OCI-M1 (cell line): Measurements from ENCODE around the gene ZNF410.
"Not testable (repeated sequence)": the region's sequence is repeated elsewhere in the genome, so short reads cannot be mapped to it uniquely, and the experiment has no call there.

Source experiments
- DNase-seq: peaks from one replicate; lab custom pipeline; 2025; lab: John Stamatoyannopoulos, UW

ZNF410 gene

DNA sequence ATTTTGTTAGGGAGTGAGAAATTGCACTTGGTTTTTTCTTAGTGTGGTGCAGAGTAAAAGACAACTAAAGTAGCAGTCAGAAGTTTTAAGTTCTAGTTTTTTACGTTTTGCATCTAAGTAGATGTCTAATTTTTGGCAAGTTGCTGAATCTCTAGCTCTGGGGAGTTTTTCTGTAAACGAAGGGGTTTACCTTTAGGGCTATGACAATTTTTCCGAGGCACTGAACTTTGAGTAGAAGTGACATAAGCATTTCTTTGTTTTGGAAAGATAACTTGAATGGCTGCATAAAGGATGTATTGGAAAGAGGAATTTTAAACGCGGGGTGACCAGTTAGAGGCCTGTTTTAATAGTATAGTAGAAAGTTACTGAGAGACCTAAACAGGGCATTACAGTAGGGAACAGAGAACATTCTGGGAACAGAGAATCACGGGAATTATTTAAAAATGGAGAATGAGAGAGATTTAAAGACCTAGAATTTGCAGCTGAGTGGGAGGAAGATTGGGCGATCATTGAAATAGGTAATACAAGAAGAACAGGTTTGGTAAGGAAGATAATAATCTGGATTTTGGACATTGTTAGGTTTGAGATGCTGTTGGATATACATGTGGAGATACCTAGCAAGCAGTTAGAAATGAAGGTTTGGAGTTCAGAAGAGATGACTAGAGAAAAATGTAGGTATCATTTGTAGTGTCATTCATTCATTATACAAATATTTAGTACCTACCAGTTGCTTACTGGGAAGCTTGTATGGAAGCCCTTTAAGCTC, 1.2 kb downstream of the ZNF410 start:
- peak; percentile 40 for DNase-seq

DNA sequence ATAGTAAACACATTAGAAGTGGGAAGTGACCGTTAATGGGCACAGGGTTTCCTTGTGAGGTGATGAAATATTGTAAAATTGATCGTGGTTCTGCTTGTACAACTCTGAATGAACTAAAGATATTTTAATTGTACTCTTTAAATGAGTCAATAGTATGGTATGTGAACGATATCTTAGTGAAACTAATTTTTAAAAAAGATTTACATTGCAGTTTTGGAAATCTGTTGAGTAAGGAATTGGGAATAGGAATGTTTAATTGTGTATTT, 1.7 kb downstream of the ZNF410 start:
- DNase-seq, result peak; percentile 53

GRCh38 chr14:73888971-73889370, 2.3 kb downstream of the ZNF410 start:
- no peak for DNase-seq

GRCh38 chr14:73889376-73889775, 2.7 kb downstream of the ZNF410 start:
- DNase-seq, result no peak

DNA sequence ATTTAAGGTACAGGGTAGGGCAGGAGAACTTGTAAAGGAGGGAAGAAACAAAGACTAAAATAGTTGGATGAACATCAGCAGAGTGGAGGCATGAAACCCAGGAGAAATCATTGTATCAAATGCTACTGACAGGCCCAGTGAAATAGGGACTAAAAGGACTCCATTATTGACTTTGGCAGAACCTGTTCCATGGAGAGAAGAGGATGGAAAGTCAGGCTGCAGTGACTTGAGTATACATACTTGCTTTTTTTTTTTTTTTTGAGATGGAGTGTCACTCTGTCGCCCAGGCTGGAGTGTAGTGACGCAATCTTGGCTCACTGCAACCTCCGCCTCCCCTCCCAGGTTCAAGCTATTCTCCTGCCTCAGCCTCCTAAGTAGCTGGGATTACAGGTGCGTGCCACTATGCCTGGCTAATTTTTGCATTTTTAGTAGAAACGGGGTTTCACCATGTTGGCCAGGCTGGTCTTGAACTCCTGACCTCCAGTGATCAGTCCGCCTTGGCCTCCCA, 7.6 kb downstream of the ZNF410 start:
- not testable (repeated sequence) for DNase-seq

DNA sequence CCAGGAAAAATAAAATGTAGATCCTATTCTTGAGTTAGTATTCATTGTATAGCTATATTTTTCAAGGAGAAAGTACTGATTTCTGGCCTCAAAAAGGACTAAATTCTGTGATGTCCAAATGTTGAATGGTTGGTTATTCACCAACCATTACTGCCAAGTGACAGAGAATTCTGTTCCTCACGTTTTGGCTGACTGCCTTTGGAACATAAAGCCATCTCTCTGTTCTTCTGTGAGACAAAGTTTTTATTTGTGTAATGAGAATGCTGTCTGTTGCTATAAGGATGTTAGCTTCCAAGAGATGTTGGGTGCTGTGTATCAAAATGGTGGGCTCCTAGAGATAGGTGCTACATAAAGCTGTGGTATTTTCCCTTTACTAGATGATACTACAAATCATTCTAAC, 9.3 kb downstream of the ZNF410 start:
- DNase-seq, result no peak

DNA sequence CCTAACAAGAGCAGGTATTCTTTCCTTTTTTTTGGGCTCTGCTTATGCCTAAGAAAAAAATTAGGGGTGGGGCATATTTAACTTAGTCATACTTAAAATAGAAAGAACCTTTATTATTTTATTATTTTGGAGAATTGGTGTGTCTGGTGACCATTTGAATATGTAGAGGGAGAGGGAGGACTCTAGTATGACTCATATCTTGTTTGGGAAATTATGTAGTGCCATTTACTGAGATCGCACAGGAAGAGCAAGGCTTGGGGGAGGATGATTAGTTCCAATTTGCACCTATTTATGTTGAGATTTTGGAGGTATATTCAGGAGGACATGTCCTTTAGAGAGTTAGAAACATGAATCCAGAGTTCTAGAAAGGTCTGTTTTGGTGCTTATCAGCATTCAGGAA, 9.9 kb downstream of the ZNF410 start:
- DNase-seq, result no peak

DNA sequence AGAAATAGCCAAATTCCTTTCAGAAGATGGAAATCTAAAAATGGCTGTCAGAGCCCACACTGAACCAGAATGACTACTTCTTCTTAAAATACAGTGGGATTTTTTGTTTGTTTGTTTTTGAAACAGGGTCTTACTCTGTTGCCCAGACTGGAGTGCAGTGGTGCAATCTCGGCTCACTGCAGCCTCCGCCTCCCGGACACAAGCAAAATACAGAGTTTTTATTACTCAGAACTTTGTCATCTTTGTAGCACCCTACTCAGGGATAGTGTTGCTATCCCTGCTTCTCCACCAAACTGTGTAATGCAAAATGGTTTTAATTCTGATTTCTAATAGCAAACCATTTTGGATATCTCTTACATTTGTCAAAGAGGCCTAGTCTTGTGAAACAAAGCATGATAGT, 16.4 kb downstream of the ZNF410 start:
- no peak for DNase-seq

DNA sequence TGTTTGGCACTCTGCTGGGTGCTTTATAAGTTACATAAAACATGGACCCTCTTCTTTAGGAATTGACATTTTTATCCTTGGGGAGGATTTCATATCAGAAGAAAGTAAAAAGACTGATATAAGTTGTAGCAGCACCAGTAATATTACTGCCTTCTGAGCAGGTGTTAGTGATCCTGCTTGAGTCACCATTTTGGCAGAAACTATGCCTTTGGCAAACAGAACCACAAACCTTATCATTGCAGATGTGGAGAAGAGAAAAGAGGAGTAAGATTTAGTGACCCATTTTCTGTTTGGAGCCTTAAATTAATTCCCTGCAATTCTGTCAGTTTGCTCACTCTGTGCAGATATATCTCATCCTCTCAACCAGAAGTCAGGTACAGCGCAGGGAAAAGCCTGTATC, 23.0 kb downstream of the ZNF410 start:
- no peak for DNase-seq

GRCh38 chr14:73913256-73913655, 26.6 kb downstream of the ZNF410 start:
- DNase-seq, result no peak

- DNase-seq, result no peak
Measured at GRCh38 chr14:73916324-73916723, 29.7 kb downstream of the ZNF410 start.

DNA sequence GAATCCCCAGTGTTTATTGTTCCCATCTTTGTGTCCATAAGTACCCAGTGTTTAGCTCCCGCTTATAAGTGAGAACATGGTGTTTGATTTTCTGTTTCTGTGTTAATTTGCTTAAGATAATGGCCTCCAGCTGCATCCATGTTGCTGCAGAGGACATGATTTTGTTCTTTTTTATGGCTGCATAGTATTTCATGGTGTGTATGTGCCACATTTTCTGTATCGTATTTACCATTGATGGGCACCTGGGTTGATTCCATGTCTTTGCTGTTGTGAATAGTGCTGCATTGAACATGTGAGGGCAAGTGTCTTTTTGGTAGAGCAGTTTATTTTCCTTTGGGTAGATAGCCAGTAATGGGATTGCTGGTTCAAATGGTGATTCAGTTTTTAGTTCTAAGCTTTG, 32.8 kb downstream of the ZNF410 start:
- DNase-seq, result not testable (repeated sequence)

GRCh38 chr14:73924337-73924736, 37.7 kb downstream of the ZNF410 start:
- no peak for DNase-seq

GRCh38 chr14:73935666-73936065, 49.0 kb downstream of the ZNF410 start:
- peak; percentile 10 for DNase-seq

- DNase-seq, result no peak
Measured at GRCh38 chr14:73936548-73936947, 49.9 kb downstream of the ZNF410 start.

DNA sequence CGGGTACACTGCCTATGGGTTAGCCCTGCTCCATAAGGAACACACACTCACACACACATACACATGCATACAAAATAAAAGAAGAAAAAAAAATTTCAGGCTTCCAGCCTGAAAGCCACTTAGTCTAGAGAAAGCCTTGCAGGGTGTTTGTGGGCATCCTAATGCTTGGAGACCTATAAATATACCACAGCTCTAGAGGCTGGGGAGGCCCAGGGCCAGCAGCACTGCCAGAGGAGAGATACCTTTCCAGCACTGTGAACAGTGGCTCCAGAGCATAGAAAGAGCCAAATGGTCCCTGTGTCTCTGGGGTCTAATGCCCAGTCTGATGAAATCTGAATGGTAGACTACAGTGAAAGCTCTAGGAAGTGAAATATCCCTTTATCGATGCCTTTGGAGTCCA, 50.4 kb downstream of the ZNF410 start:
- DNase-seq, result no peak

- no peak for DNase-seq
Measured at GRCh38 chr14:73942180-73942579, 55.5 kb downstream of the ZNF410 start.

DNA sequence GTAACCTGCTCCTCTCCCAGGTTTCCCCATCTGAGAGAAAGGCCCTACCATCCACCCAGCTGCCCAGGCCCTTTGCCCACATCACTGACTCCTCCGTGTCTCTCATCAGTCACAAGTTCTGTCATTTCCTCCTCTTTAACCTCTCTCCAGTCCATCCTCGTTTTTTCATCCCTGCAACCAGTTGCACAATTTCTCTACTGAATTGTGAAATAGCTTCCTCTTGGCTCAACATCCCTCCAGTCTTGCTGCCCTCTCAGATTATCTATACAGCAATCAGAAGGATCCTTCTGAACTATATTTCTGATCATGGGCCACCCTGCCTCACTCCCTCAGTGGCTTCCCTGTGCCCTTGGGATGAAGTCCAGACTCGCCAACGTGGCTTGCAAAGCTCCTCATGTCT, 56.4 kb downstream of the ZNF410 start:
- DNase-seq, result peak; percentile 77

DNA sequence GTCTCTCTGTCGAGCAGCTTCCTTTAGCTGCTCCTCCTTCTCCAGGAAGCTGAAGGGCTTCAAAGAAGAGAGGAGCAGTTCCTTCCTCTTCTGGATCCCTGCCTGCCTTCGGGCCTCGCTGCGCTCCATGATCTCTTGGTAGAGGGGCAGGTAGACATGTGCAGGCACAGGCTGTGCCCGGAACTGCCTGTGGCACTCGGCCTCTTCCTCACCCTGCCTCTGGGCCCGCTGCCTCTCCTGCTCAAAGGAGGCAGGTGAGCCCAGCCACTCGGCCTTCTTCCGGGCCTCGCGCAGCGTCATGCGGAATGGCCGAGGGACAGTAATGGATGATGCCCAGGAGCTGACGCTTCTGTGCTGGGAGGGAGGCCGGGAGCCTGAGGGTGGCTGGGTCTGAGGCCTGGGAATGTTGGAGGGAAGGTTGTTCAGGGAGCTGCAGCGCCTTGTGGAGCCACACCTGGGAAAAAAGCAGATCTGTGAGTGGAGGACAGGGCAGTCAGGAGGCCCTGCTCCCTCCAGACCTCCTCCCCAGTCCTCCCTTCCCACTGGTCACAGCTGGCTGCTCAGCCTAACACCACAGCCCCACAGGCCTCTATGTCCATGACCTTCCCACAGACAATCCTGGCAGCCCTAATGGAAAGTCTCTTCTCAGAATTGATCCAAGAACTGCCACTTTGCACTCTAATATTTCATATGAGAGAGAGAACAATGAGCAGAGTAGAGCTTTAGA, 57.9 kb downstream of the ZNF410 start:
- no peak for DNase-seq

GRCh38 chr14:73945159-73945670, 58.6 kb downstream of the ZNF410 start:
- DNase-seq, result no peak

- DNase-seq, result peak; percentile 96
Measured at GRCh38 chr14:73949752-73950734, 63.4 kb downstream of the ZNF410 start, which contains the start of the genes COQ6 and FAM161B. COQ6 (plus strand) TSS chr14:73950302; CDS start chr14:73950333, 31 bp downstream. FAM161B (minus strand) TSS chr14:73950094; CDS start chr14:73950026, 68 bp downstream.

- DNase-seq, result no peak
Measured at GRCh38 chr14:73953731-73954130, 67.1 kb downstream of the ZNF410 start.
